Measurements from ENCODE around the gene MUS81. TPM values are rescaled to one million over a fixed set of nuclear protein-coding genes. Genes with fewer than 3 reads are reported as not detected.
A peak's percentile ranks its signal among the peaks of the same experiment; 100 is the strongest.

MUS81 gene
- total and polyA plus RNA-seq, 2 of the 4 experiments (the other 2 are of a cell fraction) = 23.7 to 47.9 TPM

DNA sequence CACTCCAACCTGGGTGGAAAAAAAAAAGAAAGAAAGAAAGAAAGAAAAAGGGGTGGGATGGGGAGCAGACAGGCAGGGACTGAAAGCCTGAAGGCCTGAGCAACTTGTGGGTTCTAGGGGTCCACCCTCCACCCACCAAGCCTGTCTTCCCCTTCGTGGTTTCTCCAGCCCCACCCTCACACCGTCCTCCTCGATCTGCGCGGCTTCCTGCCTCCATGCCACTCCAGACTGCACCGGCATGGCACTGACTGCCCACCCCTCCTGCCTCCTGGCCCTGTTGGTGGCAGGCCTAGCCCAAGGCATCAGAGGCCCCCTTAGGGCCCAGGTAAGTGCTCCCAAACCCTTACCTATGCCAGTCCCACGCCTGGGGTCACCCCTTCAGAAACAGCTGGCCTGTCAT is 19.4 kb downstream of the MUS81 start, which contains the start of gene CTSW:
TSS of gene CTSW (plus strand) at position 221 of the 400 bp plus-strand sequence. CDS start at position 239, 18 bp downstream.
- Histone ChIP-seq H3K9me1 (ENCODE audit: insufficient read depth, low read length) (peaks cover 8% of the 10 kb centered on the region), H3K9ac (ENCODE audit: low read depth, low read length) (no peak within 1 kb of the TSS), H3K56ac (ENCODE audit: extremely low read depth, insufficient read depth, low read length) (no peak within 1 kb of the TSS), H3K18ac (ENCODE audit: low read depth, low read length) (no peak within 1 kb of the TSS), H4K8ac (ENCODE audit: low read depth in 2 of 2, low read length in 2 of 2) (no peak within 1 kb of the TSS; a peak in 1 of 4 replicates), H3K36me3 (ENCODE audit: control insufficient read depth, insufficient read depth, low read length) (peaks cover 27% of the 10 kb centered on the region), H3K4me1 (ENCODE audit: control insufficient read depth, insufficient read depth, low read length) (no peaks in the 10 kb centered on the region; the same call in 1 of the 2 replicates), H3K27ac (ENCODE audit: insufficient read depth, low read length) (no peak within 1 kb of the TSS), H3K27me3 (ENCODE audit: control insufficient read depth, insufficient read depth, low read length) (no peaks in the 10 kb centered on the region), H2BK5ac (ENCODE audit: low read depth, low read length, poor library complexity, severe bottlenecking) (no peak within 1 kb of the TSS), H2BK120ac (ENCODE audit: low read depth, low read length) (no peak within 1 kb of the TSS), H2AK5ac (ENCODE audit: low read depth, low read length) (peak within 1 kb of the TSS; percentile 67; the same call in 1 of the 2 replicates), H2BK15ac (ENCODE audit: low read depth, low read length) (no peak within 1 kb of the TSS), H2AK9ac (replicated peaks; ENCODE audit: low read depth, low read length, poor library complexity) (peak within 1 kb of the TSS; percentile 55), H3K4me2 (ENCODE audit: low read depth, low read length) (no peak within 1 kb of the TSS), H3K23ac (ENCODE audit: low read depth, low read length) (no peak within 1 kb of the TSS), H3K79me1 (ENCODE audit: low read depth in 1 of 2, low read length in 2 of 2) (peaks cover 9 to 19% of the 10 kb centered on the region in 2 experiments), H3K4ac (ENCODE audit: low read depth, low read length) (peak within 1 kb of the TSS; percentile 3; the same call in 1 of the 2 replicates), H4K91ac (ENCODE audit: insufficient read depth, low read depth, low read length) (no peak within 1 kb of the TSS), H3K9me3 (ENCODE audit: control insufficient read depth, insufficient read depth, low read length) (no peaks in the 10 kb centered on the region), H2AFZ (replicated peaks; ENCODE audit: low read length, poor library complexity) (peak within 1 kb of the TSS; percentile 33), H3K14ac (replicated peaks; ENCODE audit: low read depth, low read length) (no peak within 1 kb of the TSS), H2BK20ac (ENCODE audit: low read depth, low read length) (no peak within 1 kb of the TSS), H4K20me1 (ENCODE audit: insufficient read depth, low read length) (peaks cover 11% of the 10 kb centered on the region; the same call in 1 of the 2 replicates), H3K4me3 (ENCODE audit: insufficient read depth, low read depth, low read length) (no peak within 1 kb of the TSS), H4K5ac (ENCODE audit: low read depth, low read length) (no peak within 1 kb of the TSS)
- ATAC-seq (ENCODE audit: low read depth) = no peak
- no peak for DNase-seq
- CTCF ChIA-PET = no interaction called here
- POLR2A ChIA-PET (ENCODE audit: unreplicated experiment) = no interaction called here
- no TSS peak for BruUV-seq (replicated peaks)
- in situ Hi-C loops (cut with MboI; ENCODE audit: low sequenced_read_pairs) = loop anchor here (5.0 kb wide), 1 partner anchor 108 kb away; no protein-coding TSS in a partner anchor
- dilution Hi-C loops (cut with HindIII; ENCODE audit: low sequenced_read_pairs, unreplicated experiment) = no loop called here
- intact Hi-C loops (cut with micrococcal nuclease) = no loop called here
- 76% methylated on average over 5 of the region's 7 CpGs; no CpG with 5 or more reads in 1 of the 2 experiments for WGBS, 2 experiments (ENCODE audit: extremely low coverage in 2 of 2, insufficient read length in 1 of 2)
- no peak for TF ChIP-seq RFX5 (IDR thresholded peaks at IDR 0.05; ENCODE audit: low read depth, low read length)
- TF ChIP-seq RCOR1 (IDR thresholded peaks at IDR 0.05; ENCODE audit: insufficient replicate concordance, low read length) = no peak
- no peak for TF ChIP-seq MXI1 (IDR thresholded peaks at IDR 0.05; ENCODE audit: borderline replicate concordance, low read depth, low read length)
- TF ChIP-seq, protein P1, sequence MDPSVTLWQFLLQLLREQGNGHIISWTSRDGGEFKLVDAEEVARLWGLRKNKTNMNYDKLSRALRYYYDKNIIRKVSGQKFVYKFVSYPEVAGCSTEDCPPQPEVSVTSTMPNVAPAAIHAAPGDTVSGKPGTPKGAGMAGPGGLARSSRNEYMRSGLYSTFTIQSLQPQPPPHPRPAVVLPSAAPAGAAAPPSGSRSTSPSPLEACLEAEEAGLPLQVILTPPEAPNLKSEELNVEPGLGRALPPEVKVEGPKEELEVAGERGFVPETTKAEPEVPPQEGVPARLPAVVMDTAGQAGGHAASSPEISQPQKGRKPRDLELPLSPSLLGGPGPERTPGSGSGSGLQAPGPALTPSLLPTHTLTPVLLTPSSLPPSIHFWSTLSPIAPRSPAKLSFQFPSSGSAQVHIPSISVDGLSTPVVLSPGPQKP (IDR thresholded peaks at IDR 0.05; ENCODE audit: borderline replicate concordance, low read depth, low read length) = no peak
- TF ChIP-seq, protein P2, sequence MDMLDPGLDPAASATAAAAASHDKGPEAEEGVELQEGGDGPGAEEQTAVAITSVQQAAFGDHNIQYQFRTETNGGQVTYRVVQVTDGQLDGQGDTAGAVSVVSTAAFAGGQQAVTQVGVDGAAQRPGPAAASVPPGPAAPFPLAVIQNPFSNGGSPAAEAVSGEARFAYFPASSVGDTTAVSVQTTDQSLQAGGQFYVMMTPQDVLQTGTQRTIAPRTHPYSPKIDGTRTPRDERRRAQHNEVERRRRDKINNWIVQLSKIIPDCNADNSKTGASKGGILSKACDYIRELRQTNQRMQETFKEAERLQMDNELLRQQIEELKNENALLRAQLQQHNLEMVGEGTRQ (IDR thresholded peaks at IDR 0.05; ENCODE audit: low read depth, low read length) = no peak
- no peak for TF ChIP-seq RAD21 (IDR thresholded peaks at IDR 0.05; ENCODE audit: low read length)
- no peak for TF ChIP-seq CEBPB (IDR thresholded peaks at IDR 0.05; ENCODE audit: low read depth, low read length)
- TF ChIP-seq FOS (IDR thresholded peaks at IDR 0.05; ENCODE audit: low read depth, low read length) = no peak
- TF ChIP-seq, protein P3, sequence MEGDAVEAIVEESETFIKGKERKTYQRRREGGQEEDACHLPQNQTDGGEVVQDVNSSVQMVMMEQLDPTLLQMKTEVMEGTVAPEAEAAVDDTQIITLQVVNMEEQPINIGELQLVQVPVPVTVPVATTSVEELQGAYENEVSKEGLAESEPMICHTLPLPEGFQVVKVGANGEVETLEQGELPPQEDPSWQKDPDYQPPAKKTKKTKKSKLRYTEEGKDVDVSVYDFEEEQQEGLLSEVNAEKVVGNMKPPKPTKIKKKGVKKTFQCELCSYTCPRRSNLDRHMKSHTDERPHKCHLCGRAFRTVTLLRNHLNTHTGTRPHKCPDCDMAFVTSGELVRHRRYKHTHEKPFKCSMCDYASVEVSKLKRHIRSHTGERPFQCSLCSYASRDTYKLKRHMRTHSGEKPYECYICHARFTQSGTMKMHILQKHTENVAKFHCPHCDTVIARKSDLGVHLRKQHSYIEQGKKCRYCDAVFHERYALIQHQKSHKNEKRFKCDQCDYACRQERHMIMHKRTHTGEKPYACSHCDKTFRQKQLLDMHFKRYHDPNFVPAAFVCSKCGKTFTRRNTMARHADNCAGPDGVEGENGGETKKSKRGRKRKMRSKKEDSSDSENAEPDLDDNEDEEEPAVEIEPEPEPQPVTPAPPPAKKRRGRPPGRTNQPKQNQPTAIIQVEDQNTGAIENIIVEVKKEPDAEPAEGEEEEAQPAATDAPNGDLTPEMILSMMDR (conservative IDR thresholded peaks at IDR 0.05; ENCODE audit: low read depth, low read length) = no peak
- no peak for TF ChIP-seq MAFK (IDR thresholded peaks at IDR 0.05; ENCODE audit: low read depth, low read length)
- no peak for TF ChIP-seq NFE2L2 (IDR thresholded peaks at IDR 0.05; ENCODE audit: low read depth, low read length)
- no peak for TF ChIP-seq POLR2A (IDR thresholded peaks at IDR 0.05; ENCODE audit: low read depth, low read length)
- no peak for TF ChIP-seq CHD1 (IDR thresholded peaks at IDR 0.05; ENCODE audit: low read depth, low read length)
- no peak for TF ChIP-seq BHLHE40 (IDR thresholded peaks at IDR 0.05; ENCODE audit: low read depth, low read length)
- no peak for TF ChIP-seq SMC3 (IDR thresholded peaks at IDR 0.05; ENCODE audit: low read depth, low read length)
- no peak for TF ChIP-seq MAZ (IDR thresholded peaks at IDR 0.05; ENCODE audit: borderline replicate concordance, low read depth, low read length)

Measured in IMR-90 (cell line).